ENCODE data around the gene GRAP2. TPM values are rescaled to one million over a fixed set of nuclear protein-coding genes. Genes with fewer than 3 reads are reported as not detected.

The GRAP2 gene
- total RNA-seq, 3 donors from 2014 or later: 0.66 to 8.0 (median 3.5) TPM

- no peak overlapping the region for H3K27ac ChIP-seq
- no peaks in the 10 kb centered on the region for H3K36me3 ChIP-seq
- TF ChIP-seq POLR2A (IDR thresholded peaks at IDR 0.05) (no peak), POLR2AphosphoS5 (IDR thresholded peaks at IDR 0.05) (no peak), CTCF (IDR thresholded peaks at IDR 0.05) (no peak)
- intact Hi-C loops (cut with DNase I; ENCODE audit: low total_unique reads): no loop called here
- no peak overlapping the region for H3K4me3 ChIP-seq
- H3K9me3 ChIP-seq: no peaks in the 10 kb centered on the region
- H3K4me1 ChIP-seq: no peaks in the 10 kb centered on the region
- H3K27me3 ChIP-seq: no peaks in the 10 kb centered on the region
- no peak for DNase-seq (ENCODE audit: low spot score in 2 of 2)
These were observed 13.0 kb downstream of the GRAP2 start for GRCh38 chr22:39913886-39914285.

GRCh38 chr22:39914584-39914983, 13.7 kb downstream of the GRAP2 start:
- TF ChIP-seq POLR2A (IDR thresholded peaks at IDR 0.05): no peak
- no peak for TF ChIP-seq CTCF (IDR thresholded peaks at IDR 0.05)
- no peak for TF ChIP-seq POLR2AphosphoS5 (IDR thresholded peaks at IDR 0.05)
- Histone ChIP-seq H3K36me3 (no peaks in the 10 kb centered on the region), H3K27me3 (no peaks in the 10 kb centered on the region), H3K9me3 (no peaks in the 10 kb centered on the region), H3K27ac (no peak overlapping the region), H3K4me1 (no peaks in the 10 kb centered on the region), H3K4me3 (no peak overlapping the region)
- intact Hi-C loops (cut with DNase I; ENCODE audit: low total_unique reads): no loop called here
- DNase-seq (ENCODE audit: low spot score in 2 of 2): no peak

- Histone ChIP-seq H3K27me3 (no peaks in the 10 kb centered on the region), H3K4me1 (no peaks in the 10 kb centered on the region), H3K27ac (no peak overlapping the region), H3K4me3 (no peak overlapping the region), H3K9me3 (no peaks in the 10 kb centered on the region), H3K36me3 (no peaks in the 10 kb centered on the region)
- TF ChIP-seq POLR2AphosphoS5 (IDR thresholded peaks at IDR 0.05): no peak
- no peak for TF ChIP-seq POLR2A (IDR thresholded peaks at IDR 0.05)
- TF ChIP-seq CTCF (IDR thresholded peaks at IDR 0.05): no peak
- no peak for DNase-seq (ENCODE audit: low spot score in 2 of 2)
- intact Hi-C loops (cut with DNase I; ENCODE audit: low total_unique reads): no loop called here
These were observed 14.4 kb downstream of the GRAP2 start for GRCh38 chr22:39915295-39915726.

- TF ChIP-seq POLR2A (IDR thresholded peaks at IDR 0.05): no peak
- no peak for TF ChIP-seq CTCF (IDR thresholded peaks at IDR 0.05)
- TF ChIP-seq POLR2AphosphoS5 (IDR thresholded peaks at IDR 0.05): no peak
- intact Hi-C loops (cut with DNase I; ENCODE audit: low total_unique reads): no loop called here
- no peaks in the 10 kb centered on the region for H3K4me1 ChIP-seq
- DNase-seq (ENCODE audit: low spot score in 2 of 2): no peak
- no peaks in the 10 kb centered on the region for H3K9me3 ChIP-seq
- no peak overlapping the region for H3K4me3 ChIP-seq
- no peak overlapping the region for H3K27ac ChIP-seq
- H3K27me3 ChIP-seq: no peaks in the 10 kb centered on the region
- H3K36me3 ChIP-seq: no peaks in the 10 kb centered on the region
These were observed 15.6 kb downstream of the GRAP2 start for GRCh38 chr22:39916496-39916895.

GRCh38 chr22:39917197-39917643, 16.3 kb downstream of the GRAP2 start:
- H3K9me3 ChIP-seq: no peaks in the 10 kb centered on the region
- intact Hi-C loops (cut with DNase I; ENCODE audit: low total_unique reads): no loop called here
- TF ChIP-seq CTCF (IDR thresholded peaks at IDR 0.05) (no peak), POLR2AphosphoS5 (IDR thresholded peaks at IDR 0.05) (no peak), POLR2A (IDR thresholded peaks at IDR 0.05) (no peak)
- DNase-seq (ENCODE audit: low spot score in 2 of 2): no peak
- no peaks in the 10 kb centered on the region for H3K36me3 ChIP-seq
- no peak overlapping the region for H3K27ac ChIP-seq
- no peak overlapping the region for H3K4me3 ChIP-seq
- H3K4me1 ChIP-seq: no peaks in the 10 kb centered on the region
- no peaks in the 10 kb centered on the region for H3K27me3 ChIP-seq

Measured in breast epithelium (tissue), 4 donors.